ENCODE data around the gene STON2.

The STON2 gene

DNA sequence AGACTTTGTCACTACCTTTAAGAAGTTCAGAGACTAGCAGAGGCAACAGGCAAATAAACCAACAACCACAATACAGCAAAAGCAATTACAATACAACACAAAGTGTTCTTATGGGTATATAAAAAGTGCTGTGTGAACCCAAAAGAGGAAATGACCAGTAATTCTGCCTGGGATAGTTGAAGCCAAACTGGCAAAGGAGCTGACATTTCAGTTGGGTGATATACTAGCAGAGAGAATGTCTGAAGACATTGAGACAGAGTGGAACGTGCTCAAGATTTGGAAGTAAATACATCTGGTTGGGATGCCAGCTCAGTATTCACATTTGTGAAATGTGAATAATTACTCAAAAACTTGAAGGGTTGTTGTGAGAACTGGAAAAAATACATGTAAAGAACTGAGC lies 98.8 kb downstream of the STON2 start:
- no peak for DNase-seq

DNA sequence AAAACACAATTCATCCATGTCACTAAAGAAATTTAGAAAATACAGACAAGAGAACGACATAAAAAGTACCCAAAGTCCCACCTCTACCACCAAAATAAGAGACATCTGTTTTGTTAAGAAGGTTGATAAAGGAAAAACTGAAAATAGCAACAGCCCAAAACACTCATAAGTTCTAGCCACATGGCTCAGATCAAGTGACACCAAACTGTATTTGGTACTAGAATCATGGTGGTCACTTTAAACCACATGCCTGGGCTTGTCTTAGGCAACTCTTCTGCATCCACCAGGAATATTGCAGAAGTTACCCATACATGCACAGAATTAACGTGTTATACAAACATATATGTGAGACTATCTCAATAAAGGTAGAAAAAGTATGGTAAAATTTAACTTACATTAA lies 101.2 kb downstream of the STON2 start:
- no peak for DNase-seq

DNA sequence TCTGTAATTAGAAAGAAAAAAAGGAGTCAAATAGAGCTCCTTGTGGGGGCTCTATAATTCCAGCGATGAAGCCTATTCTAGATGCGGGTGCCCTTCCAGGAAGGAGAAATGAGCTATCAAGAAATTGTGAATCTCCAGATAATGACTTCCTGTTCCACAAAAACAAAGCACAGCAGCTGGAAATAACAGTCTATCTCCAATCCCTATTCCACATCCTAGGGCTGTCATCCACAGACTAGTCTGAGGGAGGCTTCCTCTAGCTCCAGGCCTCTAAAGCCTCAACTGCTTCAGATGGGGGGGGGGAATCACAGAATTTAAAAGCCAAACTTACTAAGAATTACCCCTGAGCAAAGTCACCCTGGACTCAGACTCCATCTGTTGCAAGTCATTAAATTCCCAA lies 102.0 kb downstream of the STON2 start:
- DNase-seq, result no peak

DNA sequence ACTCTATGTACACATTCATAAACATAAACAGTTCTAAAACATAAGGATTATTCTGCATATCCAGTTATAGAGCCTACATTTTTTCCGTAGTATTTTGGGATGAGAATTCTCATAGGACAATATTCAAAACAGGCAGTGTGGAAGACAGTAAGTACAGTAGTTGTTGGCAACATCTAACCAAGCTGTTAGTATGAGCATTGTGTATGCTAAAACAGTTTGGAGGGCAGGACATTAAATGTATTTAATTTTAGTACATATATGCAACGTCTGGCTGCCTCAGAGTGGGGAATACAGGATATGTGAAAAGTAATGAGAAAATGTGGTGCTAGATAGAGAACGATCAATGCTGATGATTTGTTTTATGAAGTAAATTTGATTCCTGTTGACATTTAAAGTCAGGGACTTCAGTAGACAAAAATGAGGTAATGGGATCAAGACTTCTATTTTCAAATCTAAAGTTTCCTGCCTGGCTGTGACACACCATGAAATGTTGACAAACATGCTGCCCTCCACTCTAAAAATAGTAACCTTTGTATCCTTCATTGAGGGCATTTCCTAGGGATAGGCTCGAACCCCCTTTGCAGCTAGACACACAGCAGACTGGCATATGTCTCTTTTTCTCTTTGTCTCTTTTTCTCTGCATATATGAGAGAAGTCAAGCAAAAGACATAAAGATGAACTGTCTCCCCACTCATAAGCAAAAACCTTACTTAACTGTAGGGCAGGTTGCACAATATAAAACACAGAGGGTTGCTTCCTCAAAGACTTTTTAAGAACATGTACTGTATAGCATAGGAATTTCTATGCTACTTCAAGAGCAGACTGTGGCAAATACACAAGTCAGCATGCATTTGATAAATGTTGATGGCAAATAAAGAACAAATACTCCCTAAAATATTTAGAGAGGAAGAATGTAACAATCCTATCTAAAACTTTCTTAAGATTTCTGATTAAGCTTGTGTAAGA lies 103.9 kb downstream of the STON2 start:
- no peak for DNase-seq

DNA sequence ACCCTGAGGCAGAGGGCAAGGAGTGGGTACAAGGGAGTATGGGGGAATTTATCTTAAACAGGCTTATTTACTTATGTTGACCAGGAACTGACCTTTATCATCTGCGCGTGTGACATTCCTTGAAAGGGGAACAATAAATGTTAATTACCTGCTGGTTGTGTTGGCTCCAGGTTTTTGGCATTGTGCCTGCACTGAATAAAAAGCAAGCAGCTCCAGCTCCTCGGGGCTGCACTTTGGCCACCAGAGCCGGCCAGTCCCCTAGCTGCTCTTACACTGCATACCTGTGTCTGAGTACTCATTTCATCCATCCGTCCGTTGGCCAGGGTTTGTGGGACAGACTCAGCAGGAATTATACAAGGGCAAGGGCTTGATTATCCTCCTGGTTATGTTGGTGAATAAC lies 110.6 kb downstream of the STON2 start:
- no peak for DNase-seq

DNA sequence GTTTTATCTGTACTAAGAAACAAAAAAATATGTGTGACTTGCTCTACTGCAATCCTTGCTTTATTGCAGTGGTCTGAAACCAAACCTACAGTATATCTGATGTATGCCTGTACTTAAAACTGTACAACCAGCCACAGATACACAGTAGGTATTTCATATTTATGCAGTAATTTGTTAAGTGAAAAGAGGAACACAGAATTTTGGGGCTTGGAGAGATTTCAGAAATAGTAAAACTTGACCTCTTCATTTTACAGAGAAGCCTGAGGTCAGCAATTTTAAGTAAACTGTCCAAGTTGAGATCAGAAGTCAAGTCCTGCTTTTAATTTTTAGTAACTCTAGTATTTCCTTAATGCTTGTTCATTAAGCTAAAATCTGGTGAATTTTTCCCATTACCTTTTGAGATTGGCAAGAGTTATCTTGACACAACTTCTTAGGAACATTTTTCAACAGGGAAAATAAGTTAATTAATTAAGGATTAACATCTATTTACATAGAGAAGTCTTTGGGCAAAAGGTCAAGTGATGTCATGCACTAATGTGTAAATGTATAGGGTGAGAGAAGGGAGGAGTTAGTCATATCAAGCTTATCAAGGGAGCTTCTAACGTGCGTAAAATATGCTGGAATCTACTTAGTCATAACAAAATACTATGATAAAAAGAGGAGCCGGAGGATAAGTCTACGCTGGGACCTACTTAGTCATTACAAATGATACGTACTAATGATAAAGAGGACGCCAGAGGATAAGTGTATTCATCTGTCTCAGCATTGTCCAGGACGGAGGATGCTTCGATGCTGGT lies 113.4 kb downstream of the STON2 start:
- DNase-seq, result no peak

DNA sequence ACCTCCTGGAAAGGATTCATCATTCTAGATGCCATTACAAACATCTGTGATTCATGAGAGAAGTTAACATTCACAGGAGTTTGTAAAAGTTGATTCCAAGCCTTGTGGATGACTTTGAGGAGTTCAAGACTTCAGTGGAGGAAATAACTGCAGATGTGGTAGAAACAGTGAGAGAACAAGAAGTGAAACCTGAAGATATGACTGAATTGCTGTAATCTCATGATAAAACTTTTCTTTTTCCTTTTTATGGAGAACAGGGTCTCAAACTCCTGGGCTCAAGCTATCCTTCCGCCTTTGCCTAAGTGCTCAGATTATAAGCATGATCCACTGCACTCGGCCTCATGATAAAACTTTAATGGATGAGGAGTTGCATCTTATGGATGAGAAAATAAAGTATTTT lies 114.9 kb downstream of the STON2 start:
- DNase-seq, result no peak

DNA sequence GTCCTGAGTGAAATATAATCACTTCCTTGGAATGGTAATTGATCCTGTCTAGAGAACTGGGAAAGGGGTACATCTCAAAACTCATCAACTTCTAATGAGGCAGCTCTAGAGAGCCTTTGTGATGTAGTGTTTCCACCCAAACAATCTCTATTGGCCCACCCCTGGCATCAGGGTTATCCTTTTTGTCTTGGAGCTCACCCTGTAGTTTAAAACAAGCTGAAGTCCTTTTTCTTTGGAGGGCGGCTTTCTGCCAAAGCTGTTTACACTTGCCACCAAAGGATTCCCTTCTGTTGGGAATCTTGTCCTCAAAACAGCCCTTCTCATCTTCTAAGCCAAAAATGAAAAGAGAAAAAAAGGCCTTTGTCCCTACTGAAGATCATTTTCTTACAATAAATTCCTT lies 118.8 kb downstream of the STON2 start:
- DNase-seq, result peak; percentile 33

DNA sequence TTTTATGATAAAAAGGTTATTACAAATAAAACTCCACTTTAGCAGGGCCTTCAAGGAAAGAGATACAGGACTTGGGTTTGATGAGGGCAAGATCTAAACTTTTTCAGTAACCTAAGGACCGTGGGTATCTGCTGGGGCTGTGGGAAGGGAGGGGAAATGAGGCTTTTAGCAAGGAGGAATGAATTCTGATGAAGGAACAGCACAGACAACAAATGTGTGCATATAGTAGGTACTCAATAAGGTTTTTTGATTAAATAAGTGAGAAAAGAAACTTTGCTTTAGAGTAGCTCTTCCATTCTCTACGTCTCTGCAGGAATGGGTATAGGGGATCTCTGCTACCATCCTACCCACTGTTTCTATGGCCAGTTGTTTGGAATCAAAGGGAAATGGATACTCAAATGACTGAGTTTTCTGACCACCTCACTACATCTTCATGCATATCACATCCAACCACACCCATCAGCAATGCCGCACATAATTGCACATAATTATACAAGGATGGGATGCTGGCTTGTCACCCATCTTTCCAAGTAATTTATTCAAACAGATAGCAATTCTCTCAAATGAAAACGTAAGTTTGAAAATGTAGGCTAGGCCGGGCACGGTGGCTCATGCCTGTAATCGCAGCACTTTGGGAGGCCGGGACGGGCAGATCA lies 119.9 kb downstream of the STON2 start:
- no peak for DNase-seq

DNA sequence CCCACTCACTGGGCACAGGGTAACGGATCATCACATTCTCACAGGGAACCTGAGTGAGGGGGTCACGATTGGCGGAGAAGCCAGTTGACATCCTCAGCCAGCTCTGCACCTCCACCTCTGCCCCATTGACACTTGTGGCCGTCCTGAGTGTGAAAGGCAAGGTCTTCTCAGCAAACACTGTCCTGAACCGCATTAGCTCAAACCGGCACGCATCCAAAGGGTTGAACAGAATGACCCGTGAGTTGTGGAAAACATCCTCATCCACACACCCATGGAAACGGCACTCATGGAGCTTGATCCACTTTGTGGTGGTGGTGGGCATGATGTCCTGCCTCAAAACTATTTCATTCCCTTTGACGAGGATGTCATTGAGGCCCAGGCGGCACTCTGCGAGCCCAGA lies 123.0 kb downstream of the STON2 start:
- DNase-seq, result no peak

DNA sequence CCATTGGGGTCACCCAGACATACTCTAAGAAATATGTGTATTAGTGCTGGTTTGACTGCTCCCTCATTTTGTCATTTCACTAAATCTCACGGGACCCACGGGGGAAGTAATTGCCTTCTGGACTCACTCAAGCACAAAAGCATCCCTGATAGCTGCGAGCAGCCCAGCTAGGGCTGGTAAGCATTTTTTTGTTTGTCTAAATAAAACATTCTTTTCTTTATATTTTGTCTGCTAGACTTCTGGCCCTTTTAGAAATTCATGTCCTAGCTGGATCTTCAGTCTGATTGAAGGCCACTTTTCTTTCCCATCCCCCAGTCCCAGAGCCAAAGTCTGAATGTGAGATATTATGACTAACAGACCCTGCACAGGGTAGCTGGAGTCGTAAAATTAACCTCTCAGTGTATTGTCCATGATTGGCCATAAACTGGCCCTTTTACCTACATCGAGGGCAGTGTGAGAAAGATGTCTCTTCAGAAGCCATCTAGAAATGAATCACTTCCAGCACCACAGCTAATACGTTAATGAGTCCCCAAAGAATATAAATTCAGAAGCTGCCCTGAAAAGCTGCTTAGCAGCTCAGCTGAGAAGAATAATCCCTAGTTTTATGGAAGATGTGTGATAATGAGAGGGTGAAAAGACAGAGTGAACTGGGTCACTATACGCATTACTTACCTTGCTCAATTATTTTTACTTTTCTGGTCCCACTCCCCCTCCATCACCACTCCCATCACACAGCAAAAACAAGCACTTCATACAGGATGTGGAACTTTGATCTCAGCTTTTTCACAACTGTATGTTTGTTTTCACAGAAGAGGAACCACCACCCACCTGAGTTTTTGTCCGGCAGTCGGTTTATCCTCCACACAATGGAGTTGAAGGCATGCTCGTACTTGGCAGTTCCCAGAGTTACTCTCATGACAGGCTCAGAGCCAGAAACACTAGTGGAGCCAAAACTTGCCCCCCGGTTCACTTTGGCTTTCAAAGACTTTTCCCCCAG lies 123.8 kb downstream of the STON2 start:
- DNase-seq, result no peak

DNA sequence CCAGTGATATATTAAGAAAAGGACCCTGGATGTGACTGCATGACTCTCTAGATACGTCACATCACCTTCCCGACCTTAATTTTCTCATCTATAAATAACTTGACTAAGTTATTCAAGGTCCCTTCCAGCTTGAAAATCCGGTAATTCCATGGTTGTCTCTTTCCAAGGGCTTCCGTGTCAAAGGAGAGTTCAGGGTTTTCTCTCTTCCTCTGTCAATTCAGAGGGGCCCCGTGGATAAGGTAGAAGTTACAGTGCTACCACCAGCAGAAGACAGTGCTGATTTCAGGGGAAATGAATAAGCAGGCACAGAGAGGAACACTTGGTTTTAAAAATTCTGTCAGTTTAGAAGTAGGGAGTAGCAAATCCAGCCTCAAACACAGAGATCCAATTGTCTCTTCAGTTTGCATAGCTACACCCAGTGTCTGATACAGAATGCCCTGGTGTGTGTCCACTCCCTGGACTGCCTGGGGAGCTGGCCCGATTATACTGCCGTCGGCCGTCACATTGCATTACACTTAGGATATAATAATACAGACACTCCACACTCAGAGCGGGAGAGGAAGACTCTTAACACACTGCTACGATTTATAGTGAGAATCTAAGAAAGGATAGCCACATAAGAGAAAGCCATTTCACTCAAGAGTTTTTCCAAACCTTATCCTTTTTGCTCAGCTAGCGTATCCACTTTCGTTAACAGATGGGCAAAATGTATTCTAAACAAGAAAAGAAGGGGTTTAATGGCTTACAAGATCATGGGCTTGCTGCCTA lies 124.6 kb downstream of the STON2 start:
- DNase-seq, result peak; percentile 89

DNA sequence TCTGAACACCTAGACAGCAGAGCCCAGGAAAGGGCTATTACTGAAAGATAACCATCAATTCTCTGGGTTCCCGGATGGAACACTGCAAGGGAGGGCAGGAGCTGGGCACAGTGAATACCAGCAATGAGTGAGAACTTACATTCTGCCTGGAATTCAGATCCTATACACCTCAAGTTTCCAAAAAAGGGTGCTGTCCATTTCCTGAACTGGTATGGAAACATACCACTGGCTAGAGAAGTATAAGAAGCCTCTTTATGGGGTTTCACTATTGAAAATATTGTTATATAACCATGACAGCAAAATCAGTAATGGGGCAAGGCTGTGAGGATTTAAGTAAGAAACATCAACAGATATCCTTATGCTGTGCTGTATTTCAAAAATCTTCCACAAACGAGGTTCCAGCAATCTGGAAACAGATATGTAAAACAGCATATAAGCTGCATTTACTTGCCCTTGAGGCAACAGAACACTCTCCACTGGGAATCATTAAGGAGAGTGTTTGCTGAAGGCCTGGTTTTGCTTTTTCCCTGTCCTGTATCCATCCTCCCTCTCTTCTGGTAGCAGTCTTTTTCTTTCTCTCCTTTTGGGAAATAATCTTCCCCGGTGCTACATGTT lies 126.1 kb downstream of the STON2 start:
- DNase-seq, result no peak

DNA sequence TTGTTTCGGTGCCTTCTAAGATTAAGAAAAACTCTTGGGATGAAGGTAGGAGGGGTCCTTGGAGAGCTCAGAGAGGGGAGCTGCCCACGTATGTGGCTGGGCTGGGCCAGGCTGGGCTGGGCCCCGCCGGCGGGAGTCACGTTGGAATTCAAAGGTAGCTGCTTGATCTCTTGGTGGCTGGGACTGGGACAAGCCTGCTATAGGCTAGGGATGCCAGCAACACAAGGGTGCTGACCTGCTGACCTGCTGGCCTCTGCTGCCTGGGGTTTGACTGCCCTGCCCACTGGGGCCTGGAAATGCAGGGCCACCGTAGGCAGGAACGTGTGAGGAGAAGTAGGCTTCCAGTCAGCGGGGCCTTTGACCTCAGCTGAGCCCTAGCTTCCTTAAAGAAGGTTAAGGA lies 126.6 kb downstream of the STON2 start:
- no peak for DNase-seq

DNA sequence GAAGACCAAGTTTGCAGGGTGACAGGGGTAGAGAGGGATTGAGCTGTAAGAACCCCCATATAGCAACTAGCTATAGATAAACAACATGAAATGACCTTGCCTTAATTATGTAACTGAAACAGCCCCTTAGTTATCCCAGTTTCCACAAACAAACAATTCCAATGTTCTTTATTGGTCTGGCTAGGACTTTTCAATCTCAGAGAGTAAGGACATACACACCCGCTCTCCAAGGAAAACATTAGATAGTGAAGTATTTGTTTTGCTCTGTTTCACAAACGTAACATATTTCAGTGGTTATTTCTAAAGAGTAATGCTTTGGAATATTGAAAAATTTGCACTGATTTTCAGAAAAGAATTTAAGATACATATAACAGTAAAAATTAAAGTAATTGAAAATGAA lies 127.8 kb downstream of the STON2 start:
- no peak for DNase-seq

DNA sequence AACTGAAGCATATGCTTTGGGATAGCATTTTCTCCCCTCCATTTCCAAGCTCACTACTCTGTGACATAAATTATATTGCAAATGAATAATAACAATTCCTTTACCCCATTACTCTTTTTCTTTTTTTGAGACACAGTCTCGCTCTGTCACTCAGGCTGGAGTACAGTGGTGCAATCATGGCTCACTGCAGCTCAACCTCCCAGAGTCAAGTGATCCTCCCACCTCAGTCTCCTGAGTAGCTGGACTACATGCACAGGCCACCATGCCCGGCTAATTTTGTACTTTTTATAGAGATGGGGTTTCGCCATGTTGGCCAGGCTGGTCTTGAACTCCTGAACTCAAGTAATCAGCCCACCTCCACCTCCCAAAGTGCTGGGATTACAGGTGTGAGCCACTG lies 130.1 kb downstream of the STON2 start:
- no peak for DNase-seq

DNA sequence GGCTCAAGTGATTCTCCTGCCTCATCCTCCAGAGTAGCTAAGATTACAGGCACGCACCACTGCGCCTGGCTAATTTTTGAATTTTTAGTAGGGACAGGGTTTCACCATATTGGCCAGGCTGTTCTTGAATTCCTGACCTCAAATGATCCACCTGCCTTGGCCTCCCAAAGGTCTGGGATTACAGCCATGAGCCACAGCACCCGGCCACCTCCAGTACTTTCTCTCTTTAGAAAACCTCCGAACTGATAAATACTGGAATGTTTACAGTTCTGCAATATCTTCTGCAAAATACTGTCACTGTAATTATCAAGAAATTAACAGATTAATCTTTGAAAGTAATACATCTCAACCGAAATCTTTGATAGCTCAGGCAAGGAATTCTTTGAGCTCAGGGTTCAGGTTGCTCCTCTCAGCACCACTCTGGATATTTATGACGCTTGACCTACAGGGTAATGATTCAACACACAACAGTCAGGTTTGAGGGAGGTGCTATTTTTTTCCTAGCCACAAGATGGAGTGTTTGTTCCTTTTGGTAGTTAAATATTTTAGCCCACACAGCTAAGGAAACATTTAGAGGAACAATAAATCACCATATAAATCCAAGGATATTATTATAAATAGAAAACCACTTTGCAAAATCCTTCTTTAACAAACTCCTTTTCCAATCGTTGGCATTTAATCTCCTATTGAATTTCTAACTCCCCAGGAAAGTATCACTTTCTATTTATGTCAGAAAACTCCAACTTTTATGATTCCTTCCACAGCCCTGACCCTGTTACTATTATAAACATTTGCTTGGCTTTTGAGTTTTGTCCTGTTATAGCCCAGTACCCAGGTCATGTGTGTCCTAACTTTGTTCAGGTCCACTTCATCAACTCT lies 130.8 kb downstream of the STON2 start:
- DNase-seq, result peak; percentile 91

DNA sequence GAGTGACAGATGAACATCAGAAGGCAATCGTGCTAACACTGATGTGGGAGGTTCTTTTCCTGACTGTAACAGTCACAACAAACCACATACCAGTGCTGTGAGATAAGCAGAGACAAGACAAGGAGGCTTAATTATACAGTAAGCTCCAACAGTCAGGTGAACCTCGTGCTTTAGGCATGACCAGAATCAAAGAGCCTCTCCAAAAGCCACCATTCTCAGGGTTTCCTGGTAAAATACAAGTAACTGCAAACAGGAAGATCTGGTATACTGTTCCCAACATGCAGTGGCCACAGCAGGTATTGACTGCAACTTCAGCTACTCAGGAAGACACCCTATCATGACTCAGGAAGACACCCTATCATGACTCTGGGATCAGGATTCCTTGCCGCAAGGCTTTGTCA lies 132.1 kb downstream of the STON2 start:
- no peak for DNase-seq

DNA sequence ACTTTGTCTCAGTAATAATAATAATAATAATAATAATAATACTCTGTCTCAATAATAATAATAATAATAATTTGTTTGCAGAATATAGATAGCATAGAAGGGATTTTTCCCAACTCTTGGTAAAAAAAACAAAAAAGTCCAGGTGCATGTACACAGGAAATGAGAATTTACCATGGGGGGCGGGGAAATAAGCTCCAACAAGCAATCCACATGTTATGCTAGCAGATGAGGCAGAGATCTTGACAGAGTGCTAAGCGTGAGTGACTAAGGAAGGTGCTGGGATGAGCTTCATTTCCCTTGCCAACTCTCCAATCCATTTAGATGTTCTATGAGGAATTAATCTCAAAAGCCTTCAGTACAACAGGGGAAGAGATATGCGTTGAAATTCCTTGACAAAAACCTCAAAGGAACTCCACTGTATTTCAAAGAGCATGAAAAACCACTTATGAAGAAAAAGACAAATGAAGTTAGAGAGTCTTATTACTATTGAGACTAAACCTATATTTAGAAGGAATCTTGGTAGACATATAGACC lies 134.4 kb downstream of the STON2 start:
- no peak for DNase-seq

DNA sequence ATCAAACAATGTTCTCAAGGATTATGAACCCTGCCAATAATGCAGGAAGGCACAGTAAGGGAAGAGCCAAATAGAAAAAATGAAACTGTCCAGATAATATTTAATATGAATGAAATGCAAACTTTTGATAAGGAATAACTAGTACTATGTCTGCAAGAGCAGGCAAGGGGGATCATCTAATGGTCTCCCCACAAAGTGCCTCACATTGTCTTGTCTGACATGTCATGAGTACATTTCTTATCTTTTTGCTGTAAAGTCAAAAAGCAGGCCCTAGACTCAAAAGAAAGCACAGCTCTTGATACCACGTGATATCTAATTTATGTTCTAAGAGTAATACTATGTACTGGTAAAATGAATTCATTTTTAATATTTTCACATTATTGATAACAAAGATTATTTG lies 135.5 kb downstream of the STON2 start:
- no peak for DNase-seq
